Kidney epithelial cell (primary cell): Measurements from ENCODE around the gene EML4. TPM values are rescaled to one million over a fixed set of nuclear protein-coding genes. Genes with fewer than 3 reads are reported as not detected.

Source experiments
- DNase-seq: peaks from one replicate; pipeline ENCODE4 v3.0.0-alpha.2; 2010; ENCODE audit warnings: low read depth
- H3K27me3 ChIP-seq: 2 replicates; pipeline ENCODE4 v1.6.0; 2011; ENCODE audit warnings: low read length; ENCODE audit not compliant: control insufficient read depth, insufficient read depth
- H3K36me3 ChIP-seq: 2 replicates; pipeline ENCODE4 v1.5.1; 2011; ENCODE audit warnings: low read length; ENCODE audit not compliant: control insufficient read depth, insufficient read depth
- H3K4me3 ChIP-seq: 2 replicates; pipeline ENCODE4 v1.5.1; 2011; ENCODE audit warnings: low read depth, mild to moderate bottlenecking, control low read depth, low read length
- total RNA-seq: library from RNA; depleted of rRNA; stranded (reverse); fragments of >200 nt; gene quantifications from 2 replicates; pipeline ENCODE4 v1.2.3, GENCODE V29; 2015
- TF ChIP-seq, protein P1 (sequence below): IDR thresholded peaks from 2 replicates; pipeline ENCODE4 v1.5.1; 2011; ENCODE audit warnings: mild to moderate bottlenecking, moderate library complexity, low read length, control low read depth, inconsistent platforms; ENCODE audit not compliant: insufficient read depth, poor library complexity, severe bottlenecking

EML4 gene
- total RNA-seq, 1 donor from 2014 or later: 33.8 TPM

DNA sequence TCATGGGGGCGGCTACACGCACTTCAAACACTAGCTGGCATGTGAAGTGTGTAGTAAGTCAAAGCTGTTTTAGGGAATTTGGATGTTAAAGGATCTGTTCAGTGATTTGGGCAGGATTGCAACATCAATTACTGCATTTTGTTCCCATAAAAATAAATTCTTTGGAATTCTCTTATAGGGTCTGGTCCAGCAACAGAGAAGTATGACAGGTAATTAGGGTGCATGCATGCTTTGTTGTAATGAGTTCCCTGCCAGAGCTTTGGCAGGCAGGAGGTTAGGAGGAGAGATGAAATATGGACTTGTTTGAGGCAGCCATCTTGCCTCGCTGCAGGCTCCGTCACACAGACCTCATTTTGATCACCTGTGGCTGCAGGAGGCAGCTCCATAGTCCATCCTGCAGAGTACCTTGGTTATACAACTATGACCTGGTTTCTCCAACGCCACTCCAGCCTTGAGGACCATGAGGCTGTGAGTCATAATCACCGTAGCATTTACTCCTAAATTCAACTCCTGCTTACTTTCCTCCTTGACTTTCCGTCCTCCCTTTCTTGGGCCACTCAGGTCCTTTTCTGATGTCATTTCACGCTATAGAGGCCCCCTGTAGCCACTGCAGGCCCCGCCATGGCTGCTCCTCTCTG, 26.5 kb upstream of the EML4 start:
- no peak overlapping the region for H3K4me3 ChIP-seq
- no peaks in the 10 kb centered on the region for H3K36me3 ChIP-seq
- no peak for DNase-seq
- TF ChIP-seq, protein P1, sequence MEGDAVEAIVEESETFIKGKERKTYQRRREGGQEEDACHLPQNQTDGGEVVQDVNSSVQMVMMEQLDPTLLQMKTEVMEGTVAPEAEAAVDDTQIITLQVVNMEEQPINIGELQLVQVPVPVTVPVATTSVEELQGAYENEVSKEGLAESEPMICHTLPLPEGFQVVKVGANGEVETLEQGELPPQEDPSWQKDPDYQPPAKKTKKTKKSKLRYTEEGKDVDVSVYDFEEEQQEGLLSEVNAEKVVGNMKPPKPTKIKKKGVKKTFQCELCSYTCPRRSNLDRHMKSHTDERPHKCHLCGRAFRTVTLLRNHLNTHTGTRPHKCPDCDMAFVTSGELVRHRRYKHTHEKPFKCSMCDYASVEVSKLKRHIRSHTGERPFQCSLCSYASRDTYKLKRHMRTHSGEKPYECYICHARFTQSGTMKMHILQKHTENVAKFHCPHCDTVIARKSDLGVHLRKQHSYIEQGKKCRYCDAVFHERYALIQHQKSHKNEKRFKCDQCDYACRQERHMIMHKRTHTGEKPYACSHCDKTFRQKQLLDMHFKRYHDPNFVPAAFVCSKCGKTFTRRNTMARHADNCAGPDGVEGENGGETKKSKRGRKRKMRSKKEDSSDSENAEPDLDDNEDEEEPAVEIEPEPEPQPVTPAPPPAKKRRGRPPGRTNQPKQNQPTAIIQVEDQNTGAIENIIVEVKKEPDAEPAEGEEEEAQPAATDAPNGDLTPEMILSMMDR: no peak
- no peaks in the 10 kb centered on the region for H3K27me3 ChIP-seq

DNA sequence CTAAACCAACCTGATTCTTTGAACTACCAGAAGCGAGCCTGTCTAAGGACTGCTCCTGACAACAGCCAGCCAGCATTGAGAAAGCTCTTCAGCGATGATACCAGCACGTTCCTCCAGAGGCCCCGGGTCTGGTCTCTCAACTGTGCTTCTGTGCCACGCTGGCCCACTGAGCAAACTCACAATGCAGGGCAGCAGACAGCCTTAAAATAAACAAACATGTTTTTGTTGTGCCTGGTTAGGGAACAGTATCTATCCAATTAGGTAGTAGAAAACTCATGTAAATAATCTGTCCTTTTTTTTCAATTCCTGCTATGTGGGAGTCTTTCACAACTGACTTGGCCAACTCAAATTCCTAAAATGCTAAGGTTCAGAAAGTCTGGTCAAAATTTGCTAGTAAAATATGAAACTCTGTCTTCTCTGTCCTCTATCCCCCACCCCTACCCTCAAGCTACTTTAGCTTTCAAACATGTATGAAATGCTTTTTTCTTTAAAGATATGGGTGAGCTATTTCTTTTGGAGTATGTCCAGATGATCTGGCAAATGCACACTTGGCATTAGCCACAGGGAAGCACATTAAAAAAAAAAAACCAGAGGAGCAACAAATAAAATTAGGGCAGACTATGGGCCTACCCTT, 21.4 kb upstream of the EML4 start:
- Histone ChIP-seq H3K36me3 (no peaks in the 10 kb centered on the region), H3K4me3 (no peak overlapping the region), H3K27me3 (no peaks in the 10 kb centered on the region)
- TF ChIP-seq, protein P1: no peak
- no peak for DNase-seq

DNA sequence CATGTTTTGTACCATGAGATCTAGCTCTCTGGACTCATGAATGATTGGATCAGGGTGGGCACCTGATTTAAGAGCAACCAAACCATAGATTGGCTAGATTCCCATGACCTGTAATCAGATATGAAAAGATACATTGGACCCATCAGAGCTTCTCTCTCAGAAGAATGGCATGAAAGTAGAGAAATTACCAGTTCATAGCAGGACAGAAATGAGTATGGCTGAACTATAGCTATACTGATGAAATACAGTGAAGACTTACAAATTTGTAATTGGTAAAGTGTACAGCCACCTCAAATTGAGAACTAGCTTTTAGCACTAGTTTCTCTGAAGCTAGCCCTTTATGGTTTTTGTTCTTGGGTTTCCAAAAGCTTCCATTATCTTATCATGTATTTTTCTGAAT, 19.0 kb upstream of the EML4 start:
- H3K4me3 ChIP-seq: no peak overlapping the region
- DNase-seq: no peak
- TF ChIP-seq, protein P1: no peak
- no peaks in the 10 kb centered on the region for H3K36me3 ChIP-seq
- no peaks in the 10 kb centered on the region for H3K27me3 ChIP-seq

DNA sequence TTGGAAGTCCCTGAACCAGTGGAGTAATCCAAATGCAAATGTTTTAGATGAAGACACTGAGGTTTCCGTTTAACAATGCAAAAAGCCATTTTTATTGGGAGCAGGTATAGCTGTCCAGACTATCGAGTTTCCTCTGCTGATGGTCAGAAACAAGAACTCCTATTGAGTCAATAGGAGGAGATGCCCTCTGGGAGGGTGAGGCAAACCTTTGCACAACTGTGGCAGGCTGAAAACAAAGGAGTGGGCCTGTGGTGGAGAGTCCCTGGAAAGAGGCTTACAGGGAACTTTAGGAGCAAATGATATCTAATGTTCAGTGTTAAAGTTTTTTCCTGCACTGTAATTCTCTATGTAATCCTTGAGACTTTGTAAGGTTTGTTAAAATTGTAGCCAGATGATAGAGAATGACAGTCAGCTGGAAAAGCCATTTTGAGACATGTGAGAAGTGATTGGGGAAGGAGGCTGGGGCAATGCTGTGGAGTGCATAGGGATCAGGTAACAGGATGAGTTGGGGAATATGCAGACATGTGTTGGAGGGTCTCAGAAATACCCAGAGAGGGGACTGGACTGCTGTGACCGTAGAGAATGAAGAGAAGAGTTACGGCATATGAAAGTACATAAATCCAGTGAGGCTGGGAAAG, 15.1 kb upstream of the EML4 start:
- no peaks in the 10 kb centered on the region for H3K36me3 ChIP-seq
- H3K27me3 ChIP-seq: no peaks in the 10 kb centered on the region
- TF ChIP-seq, protein P1: no peak
- H3K4me3 ChIP-seq: no peak overlapping the region
- no peak for DNase-seq

DNA sequence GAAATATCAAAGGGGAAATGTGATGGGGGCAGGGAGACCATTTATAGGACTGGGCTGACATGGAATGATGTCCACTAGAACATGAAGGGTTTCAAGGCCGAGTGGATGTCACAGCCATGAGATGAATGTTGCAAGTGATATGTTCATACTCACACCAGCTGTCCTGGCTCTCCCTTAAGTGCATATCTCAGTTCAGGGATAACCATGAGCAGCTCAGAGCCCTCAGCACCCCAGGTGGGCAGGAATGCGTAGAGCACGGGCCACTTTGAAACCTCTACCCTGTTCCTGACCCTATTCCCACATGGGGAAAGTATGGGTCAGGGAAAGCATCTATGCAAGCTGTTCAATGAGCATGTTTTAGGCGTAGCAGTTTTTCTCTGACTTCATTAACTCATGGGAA, 12.4 kb upstream of the EML4 start:
- H3K4me3 ChIP-seq: no peak overlapping the region
- DNase-seq: no peak
- H3K27me3 ChIP-seq: no peaks in the 10 kb centered on the region
- TF ChIP-seq, protein P1: no peak
- H3K36me3 ChIP-seq: no peaks in the 10 kb centered on the region
